Brain pericyte (primary cell): ENCODE data around the gene ITCH.
"Not testable (repeated sequence)": the region's sequence is repeated elsewhere in the genome, so short reads cannot be mapped to it uniquely, and the experiment has no call there.

Experiments used
- DNase-seq: peaks from one replicate; pipeline ENCODE4 v3.0.0-alpha.2; 2012; ENCODE audit warnings: low read depth, low spot score

The ITCH gene

GRCh38 chr20:34414525-34414924, 51.5 kb downstream of the ITCH start:
- DNase-seq, result not testable (repeated sequence)

- DNase-seq, result no peak
These were observed 52.0 kb downstream of the ITCH start for GRCh38 chr20:34415079-34415478.

- no peak for DNase-seq
These were observed 57.1 kb downstream of the ITCH start for GRCh38 chr20:34420146-34420545.

- DNase-seq, result no peak
These were observed 57.9 kb downstream of the ITCH start for GRCh38 chr20:34420975-34421374.

- DNase-seq, result no peak
These were observed 58.8 kb downstream of the ITCH start for GRCh38 chr20:34421766-34422466.

- not testable (repeated sequence) for DNase-seq
These were observed 62.1 kb downstream of the ITCH start for GRCh38 chr20:34425032-34425690.

GRCh38 chr20:34426026-34426425, 63.0 kb downstream of the ITCH start:
- DNase-seq, result no peak

GRCh38 chr20:34427331-34427730, 64.3 kb downstream of the ITCH start:
- no peak for DNase-seq

GRCh38 chr20:34427784-34428183, 64.7 kb downstream of the ITCH start:
- no peak for DNase-seq

- no peak for DNase-seq
These were observed 68.1 kb downstream of the ITCH start for GRCh38 chr20:34431168-34431567.

- not testable (repeated sequence) for DNase-seq
These were observed 69.6 kb downstream of the ITCH start for GRCh38 chr20:34432663-34433062.

- DNase-seq, result no peak
These were observed 70.3 kb downstream of the ITCH start for GRCh38 chr20:34433391-34433790.

GRCh38 chr20:34435589-34435988, 72.5 kb downstream of the ITCH start:
- no peak for DNase-seq

GRCh38 chr20:34437330-34437986, 74.4 kb downstream of the ITCH start:
- no peak for DNase-seq

GRCh38 chr20:34439168-34439567, 76.1 kb downstream of the ITCH start:
- no peak for DNase-seq

- DNase-seq, result not testable (repeated sequence)
These were observed 78.3 kb downstream of the ITCH start for GRCh38 chr20:34441423-34441822.

- DNase-seq, result no peak
These were observed 80.5 kb downstream of the ITCH start for GRCh38 chr20:34443546-34443945.

- no peak for DNase-seq
These were observed 82.3 kb downstream of the ITCH start for GRCh38 chr20:34445177-34446065.

GRCh38 chr20:34448517-34448916, 85.4 kb downstream of the ITCH start:
- no peak for DNase-seq

- DNase-seq, result no peak
These were observed 86.9 kb downstream of the ITCH start for GRCh38 chr20:34449674-34450592.
